T-helper 2 cell treated with Interferon-gamma antibody and Interleukin-4, amounts not matched to agents 5 μg/mL and 100 μg/mL, for 36 hours (primary cell): Measurements from ENCODE around the gene CPA3.

Experiments
- DNase-seq: peaks from one replicate; pipeline ENCODE4 v3.0.0; 2021; ENCODE audit warnings: low spot score
- H3K27ac Mint-ChIP-seq: one replicate; pipeline ENCODE4 v1.8.0; 2021; ENCODE audit warnings: mild to moderate bottlenecking, mixed read lengths
- H3K27me3 Mint-ChIP-seq: one replicate; pipeline ENCODE4 v1.8.0; 2021; ENCODE audit warnings: low read depth, mixed read lengths
- H3K36me3 Mint-ChIP-seq: one replicate; pipeline ENCODE4 v1.8.0; 2021; ENCODE audit warnings: low read depth, mixed read lengths
- H3K4me1 Mint-ChIP-seq: one replicate; pipeline ENCODE4 v1.8.0; 2021; ENCODE audit warnings: low read depth, mixed read lengths
- H3K4me3 Mint-ChIP-seq: one replicate; pipeline ENCODE4 v1.8.0; 2022; ENCODE audit warnings: mild to moderate bottlenecking, moderate library complexity, mixed read lengths
- H3K9me3 Mint-ChIP-seq: one replicate; pipeline ENCODE4 v1.8.0; 2021; ENCODE audit warnings: mixed read lengths

CPA3 gene, protein sequence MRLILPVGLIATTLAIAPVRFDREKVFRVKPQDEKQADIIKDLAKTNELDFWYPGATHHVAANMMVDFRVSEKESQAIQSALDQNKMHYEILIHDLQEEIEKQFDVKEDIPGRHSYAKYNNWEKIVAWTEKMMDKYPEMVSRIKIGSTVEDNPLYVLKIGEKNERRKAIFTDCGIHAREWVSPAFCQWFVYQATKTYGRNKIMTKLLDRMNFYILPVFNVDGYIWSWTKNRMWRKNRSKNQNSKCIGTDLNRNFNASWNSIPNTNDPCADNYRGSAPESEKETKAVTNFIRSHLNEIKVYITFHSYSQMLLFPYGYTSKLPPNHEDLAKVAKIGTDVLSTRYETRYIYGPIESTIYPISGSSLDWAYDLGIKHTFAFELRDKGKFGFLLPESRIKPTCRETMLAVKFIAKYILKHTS

DNA sequence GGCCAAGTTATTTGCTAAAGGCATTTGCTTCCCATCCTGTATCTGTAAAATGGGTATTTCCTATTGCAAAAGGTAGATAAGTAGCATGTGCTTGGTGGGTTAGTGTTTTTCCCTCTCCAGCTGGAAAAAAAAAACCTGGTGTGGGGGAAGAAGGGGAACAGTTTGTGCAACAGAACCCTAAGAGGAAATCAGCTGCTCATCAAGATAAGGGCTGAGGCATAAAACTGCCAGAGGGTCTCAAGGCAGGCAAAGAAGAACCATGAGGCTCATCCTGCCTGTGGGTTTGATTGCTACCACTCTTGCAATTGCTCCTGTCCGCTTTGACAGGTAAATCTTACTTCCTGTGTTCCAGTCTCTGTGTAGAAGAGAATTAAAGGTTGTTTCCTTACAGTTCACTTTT lies at the start of gene CPA3:
Gene CPA3, plus strand, starts transcription at position 248 of the 400 bp plus-strand sequence. Its CDS starts 12 bp downstream, at position 260.
- Mint-ChIP-seq H3K36me3 (no peaks in the 10 kb centered on the region), H3K27ac (no peak within 1 kb of the TSS), H3K4me1 (no peaks in the 10 kb centered on the region), H3K9me3 (no peaks in the 10 kb centered on the region), H3K4me3 (no peak within 1 kb of the TSS), H3K27me3 (peaks cover 7% of the 10 kb centered on the region)
- no peak for DNase-seq

DNA sequence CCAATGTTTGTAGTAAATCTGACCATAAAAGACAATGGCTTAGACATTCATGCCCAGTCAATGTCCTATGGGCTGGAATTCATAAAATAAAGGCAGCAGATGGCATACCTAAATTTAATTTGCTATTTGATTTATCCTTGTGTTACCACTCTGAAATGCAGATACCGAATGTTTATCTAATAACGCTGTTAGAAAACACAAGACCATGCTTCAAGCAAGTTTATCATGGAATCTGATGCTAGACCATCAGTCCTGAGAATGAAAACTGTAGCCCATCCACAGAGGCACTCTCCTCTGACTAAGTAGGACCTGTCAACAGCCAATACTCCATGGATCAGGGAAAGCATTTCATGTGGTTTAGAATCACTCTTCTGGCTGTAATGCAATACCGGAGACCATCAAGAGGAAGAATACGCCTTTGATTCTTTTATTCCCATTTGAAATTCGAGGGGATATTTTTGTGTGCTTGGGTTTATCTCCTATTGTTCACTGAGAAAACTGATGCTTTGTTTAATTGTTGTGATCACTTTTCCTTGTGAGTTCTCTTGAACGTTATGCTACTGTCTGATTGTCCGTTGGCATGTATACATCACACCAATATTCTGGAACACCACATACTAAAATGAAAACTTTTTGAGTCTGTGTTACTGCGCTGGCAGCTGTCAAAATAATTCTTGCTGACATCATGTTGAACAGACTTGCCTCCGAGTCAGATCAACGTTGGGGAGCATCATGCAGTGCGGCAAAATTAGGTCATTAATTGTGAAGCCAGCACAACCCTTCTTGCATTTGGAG lies 49.6 kb upstream of the CPA3 start:
- Mint-ChIP-seq H3K4me3 (no peak overlapping the region), H3K27me3 (no peaks in the 10 kb centered on the region), H3K4me1 (no peaks in the 10 kb centered on the region)

DNA sequence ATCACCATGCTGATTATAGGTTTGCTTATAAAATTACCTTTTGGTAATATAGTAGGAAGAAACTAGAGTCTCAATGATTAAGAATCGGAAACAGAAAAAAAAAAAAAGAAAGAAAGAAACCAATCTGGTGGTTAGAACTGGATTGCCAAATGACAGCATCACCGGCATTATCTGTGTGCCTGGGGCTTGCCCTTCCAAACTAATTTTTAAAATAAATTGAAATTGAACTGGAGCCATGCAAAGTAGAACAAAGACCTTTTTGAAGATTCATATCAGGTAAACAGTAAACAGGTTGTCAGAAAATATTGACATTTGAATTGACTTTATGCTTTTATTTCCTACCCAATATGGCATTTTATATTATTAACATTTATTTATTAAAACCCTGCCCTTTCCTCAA lies 48.7 kb upstream of the CPA3 start:
- H3K9me3 Mint-ChIP-seq = no peaks in the 10 kb centered on the region
- no peak overlapping the region for H3K4me3 Mint-ChIP-seq
- H3K36me3 Mint-ChIP-seq = no peaks in the 10 kb centered on the region
- no peaks in the 10 kb centered on the region for H3K4me1 Mint-ChIP-seq
- DNase-seq = no peak
- no peaks in the 10 kb centered on the region for H3K27me3 Mint-ChIP-seq
- no peak overlapping the region for H3K27ac Mint-ChIP-seq

More for the DNA sequence above, 49.6 kb upstream of the CPA3 start:
- no peaks in the 10 kb centered on the region for H3K9me3 Mint-ChIP-seq
- H3K36me3 Mint-ChIP-seq = no peaks in the 10 kb centered on the region
- no peak overlapping the region for H3K27ac Mint-ChIP-seq
- DNase-seq = no peak

DNA sequence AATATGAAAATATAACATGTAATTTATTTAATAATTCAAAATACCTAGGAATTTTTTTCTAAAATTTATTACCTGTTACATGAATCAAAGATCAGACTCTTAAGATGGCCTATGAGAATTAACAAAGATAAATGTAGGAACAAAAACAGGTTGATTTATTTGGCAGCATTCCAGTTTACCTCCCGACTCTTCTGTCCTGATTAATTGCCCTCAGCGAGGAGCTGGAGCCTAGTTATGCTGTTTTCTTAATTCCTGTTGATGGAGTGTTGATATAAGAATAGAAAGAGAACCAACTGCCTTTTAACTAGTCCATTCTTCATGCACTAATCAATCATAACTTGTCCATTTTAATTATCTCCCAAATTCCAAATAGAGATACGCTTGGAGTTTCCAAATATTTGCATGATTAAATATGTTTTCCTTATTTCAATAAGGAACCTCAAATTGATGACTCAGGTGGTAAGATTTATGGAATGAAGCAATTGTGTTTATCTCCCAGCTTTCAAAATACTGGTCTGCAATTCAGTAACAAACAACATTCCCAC lies 48.0 kb upstream of the CPA3 start:
- no peaks in the 10 kb centered on the region for H3K4me1 Mint-ChIP-seq
- no peak overlapping the region for H3K4me3 Mint-ChIP-seq
- H3K27me3 Mint-ChIP-seq = no peaks in the 10 kb centered on the region
- no peak for DNase-seq
- H3K36me3 Mint-ChIP-seq = no peaks in the 10 kb centered on the region
- no peaks in the 10 kb centered on the region for H3K9me3 Mint-ChIP-seq
- no peak overlapping the region for H3K27ac Mint-ChIP-seq

DNA sequence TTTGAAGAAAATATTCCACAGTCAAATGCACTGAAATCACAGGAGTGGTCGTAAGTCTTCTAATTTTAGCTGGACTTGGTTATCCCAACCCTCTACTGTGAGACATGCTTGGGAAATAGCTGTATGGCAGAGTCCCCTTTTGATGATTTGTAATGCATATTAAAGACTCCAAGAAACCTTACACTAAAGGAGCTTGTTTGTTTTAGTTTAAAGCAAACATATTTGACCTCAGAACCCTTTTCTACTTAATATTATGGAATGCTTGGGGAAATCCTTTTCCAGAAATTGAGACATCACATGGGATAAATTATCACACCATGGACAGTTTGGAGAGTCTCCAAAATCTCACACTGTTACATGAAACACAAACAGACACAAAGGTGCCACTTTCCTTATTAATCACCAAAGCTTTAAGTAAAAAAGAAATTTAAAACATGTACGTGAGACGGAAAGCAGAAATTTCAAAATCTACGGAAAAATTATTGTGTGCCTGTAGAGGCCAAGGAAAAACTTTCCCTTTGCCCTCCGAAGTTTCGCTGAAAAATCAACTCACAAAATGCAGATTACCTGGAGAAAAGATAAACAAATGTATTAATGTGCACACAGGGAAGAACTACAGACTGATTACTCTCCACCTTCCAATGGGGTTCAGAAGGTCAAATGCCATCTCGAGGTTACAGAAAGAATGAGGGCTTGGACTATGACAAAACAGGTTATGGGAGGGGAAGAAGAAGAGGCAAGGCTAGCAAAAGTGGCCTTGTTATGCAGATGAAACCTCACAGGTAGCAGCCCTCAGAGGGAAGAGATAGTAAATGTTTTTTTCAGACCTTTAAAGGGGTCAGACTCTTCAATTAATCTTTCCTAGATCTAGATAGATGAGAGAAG lies 44.5 kb upstream of the CPA3 start:
- H3K4me1 Mint-ChIP-seq = no peaks in the 10 kb centered on the region
- no peak for DNase-seq
- no peak overlapping the region for H3K27ac Mint-ChIP-seq
- H3K27me3 Mint-ChIP-seq = peaks cover 2% of the 10 kb centered on the region
- no peaks in the 10 kb centered on the region for H3K36me3 Mint-ChIP-seq
- H3K9me3 Mint-ChIP-seq = no peaks in the 10 kb centered on the region
- no peak overlapping the region for H3K4me3 Mint-ChIP-seq

DNA sequence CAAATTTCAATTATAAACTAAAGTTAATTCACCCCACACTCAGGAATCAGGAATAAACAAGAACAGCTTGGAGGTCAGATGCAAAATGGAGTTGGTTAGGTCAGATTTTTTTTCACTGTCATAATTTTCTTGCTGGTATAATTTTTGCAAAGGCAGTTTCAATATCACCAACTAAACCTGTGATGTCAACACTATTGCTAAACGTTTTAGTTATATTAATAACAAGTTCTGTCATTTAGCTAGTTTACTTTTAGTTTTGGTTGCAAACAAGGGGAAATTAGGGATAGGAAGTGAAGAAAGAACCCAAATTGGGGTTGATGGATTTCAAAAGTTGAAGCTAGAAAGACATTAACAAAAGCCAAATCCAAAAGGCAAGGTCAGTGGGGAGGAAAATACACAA lies 42.1 kb upstream of the CPA3 start:
- DNase-seq = no peak
- no peak overlapping the region for H3K4me3 Mint-ChIP-seq
- H3K27me3 Mint-ChIP-seq = peaks cover 2% of the 10 kb centered on the region
- no peak overlapping the region for H3K27ac Mint-ChIP-seq
- no peaks in the 10 kb centered on the region for H3K4me1 Mint-ChIP-seq
- no peaks in the 10 kb centered on the region for H3K36me3 Mint-ChIP-seq
- no peaks in the 10 kb centered on the region for H3K9me3 Mint-ChIP-seq

DNA sequence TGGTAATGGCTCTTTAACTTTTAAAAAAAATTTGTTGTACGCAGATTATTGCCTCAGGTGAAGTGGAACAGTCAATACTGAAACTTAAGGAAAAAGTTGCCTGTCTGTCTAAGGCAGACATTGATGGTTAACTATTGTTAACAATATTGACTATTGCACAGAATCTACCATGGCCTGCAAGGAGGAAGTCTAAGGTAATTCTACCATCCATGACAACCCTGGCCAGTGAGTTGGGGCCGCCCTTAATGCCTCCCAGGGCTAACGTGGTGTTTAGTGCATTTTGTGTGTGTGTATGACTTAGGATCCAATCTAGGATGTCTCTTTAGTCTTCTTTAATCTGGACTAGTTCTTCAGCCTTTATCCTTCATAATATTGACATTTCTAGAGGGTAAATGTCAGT lies 39.6 kb upstream of the CPA3 start:
- peaks cover 2% of the 10 kb centered on the region for H3K27me3 Mint-ChIP-seq
- DNase-seq = no peak

DNA sequence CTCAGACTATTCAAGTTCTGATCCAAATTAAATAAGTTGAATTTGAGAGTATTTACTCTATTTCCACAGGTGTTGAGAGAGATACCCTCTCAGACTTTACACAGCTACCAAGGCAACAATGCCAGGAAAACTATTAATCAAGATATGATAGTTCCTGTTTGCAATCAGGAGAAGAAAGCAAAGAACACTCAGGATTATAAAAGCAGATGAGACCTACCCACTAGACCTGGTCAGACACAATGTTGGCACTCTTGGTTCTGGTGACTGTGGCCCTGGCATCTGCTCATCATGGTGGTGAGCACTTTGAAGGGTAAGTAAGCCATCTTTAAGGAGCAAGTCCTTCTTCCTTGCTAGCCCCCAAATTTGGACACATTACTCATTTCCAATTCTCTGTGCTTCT lies 37.5 kb upstream of the CPA3 start, which contains the start of gene CPB1:
Gene CPB1, plus strand, starts transcription at position 227 of the 400 bp plus-strand sequence. Its CDS starts 13 bp downstream, at position 240.
- Mint-ChIP-seq H3K4me3 (no peak within 1 kb of the TSS), H3K27me3 (peaks cover 2% of the 10 kb centered on the region), H3K4me1 (no peaks in the 10 kb centered on the region), H3K27ac (no peak within 1 kb of the TSS), H3K9me3 (no peaks in the 10 kb centered on the region), H3K36me3 (no peaks in the 10 kb centered on the region)
- no peak for DNase-seq

More for the DNA sequence above, 39.6 kb upstream of the CPA3 start:
- Mint-ChIP-seq H3K4me3 (no peak overlapping the region), H3K36me3 (no peaks in the 10 kb centered on the region), H3K4me1 (no peaks in the 10 kb centered on the region), H3K9me3 (no peaks in the 10 kb centered on the region), H3K27ac (no peak overlapping the region)

DNA sequence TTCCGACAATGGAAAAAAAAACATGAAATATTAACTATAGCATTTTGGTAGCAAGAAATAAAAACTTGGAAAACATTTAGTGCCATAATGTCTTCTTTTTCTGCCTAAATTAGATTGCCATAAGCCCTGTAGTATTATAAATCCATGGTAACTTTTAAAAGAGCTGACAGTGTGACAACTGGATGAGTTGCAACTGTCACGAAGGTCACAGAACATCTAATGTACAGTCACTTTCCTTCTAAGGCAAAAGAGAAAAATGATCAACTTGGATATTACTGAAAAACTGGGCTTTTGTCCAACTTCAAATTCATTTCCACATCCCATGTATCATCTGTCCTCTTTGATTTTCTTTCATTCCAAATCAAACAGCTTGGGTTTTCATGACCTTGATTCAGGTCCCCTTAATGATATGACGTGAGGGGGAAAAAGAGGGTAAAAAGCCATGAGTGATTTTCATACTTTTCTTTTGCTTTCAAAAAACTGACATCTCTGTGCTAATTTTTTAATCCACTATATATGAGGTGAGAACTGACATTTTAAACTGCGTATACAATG lies 36.9 kb upstream of the CPA3 start:
- Mint-ChIP-seq H3K36me3 (no peaks in the 10 kb centered on the region), H3K27ac (no peak overlapping the region), H3K4me1 (no peaks in the 10 kb centered on the region), H3K9me3 (no peaks in the 10 kb centered on the region), H3K4me3 (no peak overlapping the region), H3K27me3 (peaks cover 2% of the 10 kb centered on the region)
- DNase-seq = no peak

DNA sequence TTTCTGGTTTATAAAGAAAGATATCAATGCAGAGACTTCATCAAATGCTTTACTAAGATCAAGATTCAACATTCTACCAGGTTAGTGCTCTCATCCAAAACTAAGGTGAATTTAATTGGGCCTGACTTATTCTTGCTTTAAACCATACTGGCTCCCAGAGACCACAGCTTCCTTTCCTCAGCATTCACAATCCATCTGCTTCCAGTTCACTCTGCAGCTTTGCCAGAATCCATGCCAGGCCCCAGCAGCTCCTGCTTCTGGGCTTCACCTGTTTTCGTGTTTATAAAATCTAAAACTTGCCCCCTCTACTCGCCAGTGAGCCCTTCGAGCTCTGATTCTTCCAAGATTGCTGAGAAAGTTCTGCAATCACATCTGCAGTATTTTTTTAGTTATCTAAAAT lies 35.2 kb upstream of the CPA3 start:
- H3K4me3 Mint-ChIP-seq = no peak overlapping the region
- no peaks in the 10 kb centered on the region for H3K27me3 Mint-ChIP-seq
- DNase-seq = no peak
- no peaks in the 10 kb centered on the region for H3K36me3 Mint-ChIP-seq
- no peaks in the 10 kb centered on the region for H3K9me3 Mint-ChIP-seq
- no peak overlapping the region for H3K27ac Mint-ChIP-seq
- no peaks in the 10 kb centered on the region for H3K4me1 Mint-ChIP-seq

DNA sequence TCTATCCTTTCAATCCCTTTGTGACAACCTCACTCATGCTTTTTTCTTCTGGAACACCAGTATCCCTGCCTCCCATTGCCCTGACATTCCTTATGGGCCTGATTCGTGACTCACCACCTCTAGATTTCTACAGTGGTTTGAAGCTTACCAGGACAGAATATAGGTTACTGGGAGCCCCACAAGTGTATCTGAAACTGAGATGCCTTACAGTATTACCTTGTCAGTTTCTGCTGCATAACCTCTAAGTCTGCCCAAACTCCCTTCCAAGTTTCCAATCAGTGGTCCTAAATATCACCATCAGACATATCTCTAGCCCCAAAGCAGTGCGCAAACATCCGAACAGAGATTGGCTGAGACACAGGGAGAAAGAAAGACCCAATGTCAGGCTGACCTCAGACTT lies 31.9 kb upstream of the CPA3 start:
- H3K4me3 Mint-ChIP-seq = no peak overlapping the region
- no peaks in the 10 kb centered on the region for H3K36me3 Mint-ChIP-seq
- no peaks in the 10 kb centered on the region for H3K9me3 Mint-ChIP-seq
- no peak overlapping the region for H3K27ac Mint-ChIP-seq
- DNase-seq = no peak
- H3K27me3 Mint-ChIP-seq = no peaks in the 10 kb centered on the region
- no peaks in the 10 kb centered on the region for H3K4me1 Mint-ChIP-seq

DNA sequence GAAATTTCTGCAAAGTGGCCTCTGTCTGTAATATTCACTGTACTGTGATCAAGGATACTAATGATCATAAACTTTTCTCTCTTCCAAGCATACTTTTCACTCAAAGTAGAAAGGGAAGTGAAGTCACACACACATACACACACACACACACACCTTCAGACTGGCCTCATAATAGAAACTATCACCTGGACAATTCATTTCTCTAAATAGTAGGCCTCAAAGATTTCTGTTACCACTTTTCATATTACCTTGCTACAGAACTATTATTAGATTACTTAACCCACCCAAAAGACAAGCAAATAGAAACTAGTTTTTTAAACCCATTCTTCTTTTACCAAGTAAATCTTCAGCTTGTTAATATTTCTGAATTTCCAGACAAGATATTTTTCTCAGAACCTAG lies 25.3 kb upstream of the CPA3 start:
- Mint-ChIP-seq H3K9me3 (no peaks in the 10 kb centered on the region), H3K36me3 (no peaks in the 10 kb centered on the region), H3K4me3 (no peak overlapping the region), H3K4me1 (no peaks in the 10 kb centered on the region), H3K27me3 (no peaks in the 10 kb centered on the region), H3K27ac (no peak overlapping the region)
- no peak for DNase-seq

DNA sequence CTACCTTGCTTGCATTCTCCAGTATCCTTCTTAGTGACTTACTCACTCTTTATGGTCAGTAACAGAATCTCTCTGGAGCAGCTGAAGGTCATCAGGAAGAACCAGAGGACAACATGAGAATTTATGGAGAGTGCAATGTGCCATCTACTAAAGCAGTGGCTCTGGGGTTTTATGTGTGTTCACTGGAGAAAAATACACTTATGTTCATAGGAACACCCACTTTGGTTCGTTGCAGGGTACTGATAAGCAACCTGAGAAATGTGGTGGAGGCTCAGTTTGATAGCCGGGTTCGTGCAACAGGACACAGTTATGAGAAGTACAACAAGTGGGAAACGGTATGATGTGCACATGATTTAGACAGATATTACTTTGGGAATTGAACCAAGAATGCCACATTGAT lies 24.6 kb upstream of the CPA3 start:
- no peak overlapping the region for H3K27ac Mint-ChIP-seq
- DNase-seq = no peak
- H3K4me3 Mint-ChIP-seq = no peak overlapping the region
- no peaks in the 10 kb centered on the region for H3K4me1 Mint-ChIP-seq
- H3K9me3 Mint-ChIP-seq = no peaks in the 10 kb centered on the region
- no peaks in the 10 kb centered on the region for H3K27me3 Mint-ChIP-seq
- H3K36me3 Mint-ChIP-seq = no peaks in the 10 kb centered on the region
